ENCODE results near the gene ECHDC3.
"Not testable (repeated sequence)": the region's sequence is repeated elsewhere in the genome, so short reads cannot be mapped to it uniquely, and the experiment has no call there.

ECHDC3 gene

GRCh38 chr10:11728353-11728752 is 13.8 kb upstream of the ECHDC3 start:
- Histone ChIP-seq H3K27me3 (ENCODE audit: control insufficient read depth in 5 of 5, insufficient read depth in 4 of 5, low read length in 5 of 5) (no peaks in the 10 kb centered on the region), H3K4me3 (ENCODE audit: low read depth in 1 of 5, low read length in 5 of 5) (no peak overlapping the region), H3K9ac (ENCODE audit: low read length in 5 of 5) (no peak overlapping the region), H3K27ac (ENCODE audit: low read depth, low read length) (no peak overlapping the region), H3K36me3 (ENCODE audit: control insufficient read depth in 5 of 5, insufficient read depth in 5 of 5, low read length in 5 of 5) (no peaks in the 10 kb centered on the region), H3K9me3 (ENCODE audit: control insufficient read depth in 5 of 5, low read length in 5 of 5) (peaks cover 0 to 10% (median 5%) of the 10 kb centered on the region in 5 donors), H3K4me1 (ENCODE audit: control insufficient read depth in 5 of 5, insufficient read depth in 5 of 5, low read length in 5 of 5) (no peaks in the 10 kb centered on the region)

- Histone ChIP-seq H3K27me3 (ENCODE audit: control insufficient read depth in 5 of 5, insufficient read depth in 4 of 5, low read length in 5 of 5) (no peaks in the 10 kb centered on the region), H3K36me3 (ENCODE audit: control insufficient read depth in 5 of 5, insufficient read depth in 5 of 5, low read length in 5 of 5) (no peaks in the 10 kb centered on the region), H3K4me1 (ENCODE audit: control insufficient read depth in 5 of 5, insufficient read depth in 5 of 5, low read length in 5 of 5) (no peaks in the 10 kb centered on the region)
These were observed 12.3 kb upstream of the ECHDC3 start for GRCh38 chr10:11729790-11730315.

GRCh38 chr10:11730779-11731178 is 11.4 kb upstream of the ECHDC3 start:
- no peak overlapping the region for H3K9ac ChIP-seq (ENCODE audit: low read length in 5 of 5)

More at GRCh38 chr10:11729790-11730315, 12.3 kb upstream of the ECHDC3 start:
- Histone ChIP-seq H3K4me3 (ENCODE audit: low read depth in 1 of 5, low read length in 5 of 5) (no peak overlapping the region), H3K9me3 (ENCODE audit: control insufficient read depth in 5 of 5, low read length in 5 of 5) (peaks cover 0 to 10% (median 5%) of the 10 kb centered on the region in 5 donors), H3K27ac (ENCODE audit: low read depth, low read length) (no peak overlapping the region), H3K9ac (ENCODE audit: low read length in 5 of 5) (no peak overlapping the region)

GRCh38 chr10:11736767-11737166 is 5.4 kb upstream of the ECHDC3 start:
- H3K9me3 ChIP-seq (ENCODE audit: control insufficient read depth in 5 of 5, low read length in 5 of 5); H3K4me3 ChIP-seq (ENCODE audit: low read depth in 1 of 5, low read length in 5 of 5); H3K27me3 ChIP-seq (ENCODE audit: control insufficient read depth in 5 of 5, insufficient read depth in 4 of 5, low read length in 5 of 5); H3K36me3 ChIP-seq (ENCODE audit: control insufficient read depth in 5 of 5, insufficient read depth in 5 of 5, low read length in 5 of 5); H3K4me1 ChIP-seq (ENCODE audit: control insufficient read depth in 5 of 5, insufficient read depth in 5 of 5, low read length in 5 of 5); H3K9ac ChIP-seq (ENCODE audit: low read length in 5 of 5); H3K27ac ChIP-seq (ENCODE audit: low read depth, low read length): not testable (repeated sequence)

More at GRCh38 chr10:11730779-11731178, 11.4 kb upstream of the ECHDC3 start:
- no peak overlapping the region for H3K27ac ChIP-seq (ENCODE audit: low read depth, low read length)
- H3K9me3 ChIP-seq (ENCODE audit: control insufficient read depth in 5 of 5, low read length in 5 of 5) = peaks cover 0 to 10% (median 5%) of the 10 kb centered on the region in 5 donors
- H3K4me3 ChIP-seq (ENCODE audit: low read depth in 1 of 5, low read length in 5 of 5) = no peak overlapping the region
- no peaks in the 10 kb centered on the region for H3K36me3 ChIP-seq (ENCODE audit: control insufficient read depth in 5 of 5, insufficient read depth in 5 of 5, low read length in 5 of 5)
- no peaks in the 10 kb centered on the region for H3K27me3 ChIP-seq (ENCODE audit: control insufficient read depth in 5 of 5, insufficient read depth in 4 of 5, low read length in 5 of 5)
- H3K4me1 ChIP-seq (ENCODE audit: control insufficient read depth in 5 of 5, insufficient read depth in 5 of 5, low read length in 5 of 5) = no peaks in the 10 kb centered on the region

GRCh38 chr10:11737258-11738032 is 4.7 kb upstream of the ECHDC3 start:
- not testable (repeated sequence) for H3K4me3 ChIP-seq (ENCODE audit: low read depth in 1 of 5, low read length in 5 of 5); H3K9me3 ChIP-seq (ENCODE audit: control insufficient read depth in 5 of 5, low read length in 5 of 5)

GRCh38 chr10:11740907-11741306 is 1.3 kb upstream of the ECHDC3 start:
- H3K4me1 ChIP-seq (ENCODE audit: control insufficient read depth in 5 of 5, insufficient read depth in 5 of 5, low read length in 5 of 5) = peaks cover 0 to 43% (median 37%) of the 10 kb centered on the region in 5 donors
- no peak overlapping the region for H3K27ac ChIP-seq (ENCODE audit: low read depth, low read length)
- H3K36me3 ChIP-seq (ENCODE audit: control insufficient read depth in 5 of 5, insufficient read depth in 5 of 5, low read length in 5 of 5) = peaks cover 0 to 5% (median 0%) of the 10 kb centered on the region in 5 donors
- H3K9ac ChIP-seq (ENCODE audit: low read length in 5 of 5) = no peak overlapping the region
- no peaks in the 10 kb centered on the region for H3K27me3 ChIP-seq (ENCODE audit: control insufficient read depth in 5 of 5, insufficient read depth in 4 of 5, low read length in 5 of 5)
- no peak overlapping the region for H3K4me3 ChIP-seq (ENCODE audit: low read depth in 1 of 5, low read length in 5 of 5)
- H3K9me3 ChIP-seq (ENCODE audit: control insufficient read depth in 5 of 5, low read length in 5 of 5) = no peaks in the 10 kb centered on the region

More at GRCh38 chr10:11737258-11738032, 4.7 kb upstream of the ECHDC3 start:
- peaks cover 0 to 12% (median 6%) of the 10 kb centered on the region in 5 donors for H3K4me1 ChIP-seq (ENCODE audit: control insufficient read depth in 5 of 5, insufficient read depth in 5 of 5, low read length in 5 of 5)
- H3K27ac ChIP-seq (ENCODE audit: low read depth, low read length); H3K9ac ChIP-seq (ENCODE audit: low read length in 5 of 5); H3K36me3 ChIP-seq (ENCODE audit: control insufficient read depth in 5 of 5, insufficient read depth in 5 of 5, low read length in 5 of 5); H3K27me3 ChIP-seq (ENCODE audit: control insufficient read depth in 5 of 5, insufficient read depth in 4 of 5, low read length in 5 of 5): not testable (repeated sequence)

GRCh38 chr10:11741608-11742007 is 574 bp upstream of the ECHDC3 start:
- Histone ChIP-seq H3K4me3 (ENCODE audit: low read depth in 1 of 5, low read length in 5 of 5) (peak overlapping the region in 4 of 5 donors; percentile 57 to 66 (median 62)), H3K27ac (ENCODE audit: low read depth, low read length) (no peak overlapping the region), H3K9me3 (ENCODE audit: control insufficient read depth in 5 of 5, low read length in 5 of 5) (no peaks in the 10 kb centered on the region), H3K27me3 (ENCODE audit: control insufficient read depth in 5 of 5, insufficient read depth in 4 of 5, low read length in 5 of 5) (no peaks in the 10 kb centered on the region), H3K9ac (ENCODE audit: low read length in 5 of 5) (peak overlapping the region in 2 of 5 donors; percentile 41 to 47), H3K4me1 (ENCODE audit: control insufficient read depth in 5 of 5, insufficient read depth in 5 of 5, low read length in 5 of 5) (peaks cover 0 to 47% (median 38%) of the 10 kb centered on the region in 5 donors), H3K36me3 (ENCODE audit: control insufficient read depth in 5 of 5, insufficient read depth in 5 of 5, low read length in 5 of 5) (peaks cover 0 to 5% (median 0%) of the 10 kb centered on the region in 5 donors)

- peak overlapping the region in 4 of 5 donors; percentile 68 to 88 (median 80) for H3K9ac ChIP-seq (ENCODE audit: low read length in 5 of 5)
- no peaks in the 10 kb centered on the region for H3K9me3 ChIP-seq (ENCODE audit: control insufficient read depth in 5 of 5, low read length in 5 of 5)
- H3K4me1 ChIP-seq (ENCODE audit: control insufficient read depth in 5 of 5, insufficient read depth in 5 of 5, low read length in 5 of 5) = peaks cover 4 to 56% (median 45%) of the 10 kb centered on the region in 5 donors
- H3K4me3 ChIP-seq (ENCODE audit: low read depth in 1 of 5, low read length in 5 of 5) = peak overlapping the region; percentile 52 to 70 (median 62)
- H3K27ac ChIP-seq (ENCODE audit: low read depth, low read length) = peak overlapping the region; percentile 82
- H3K27me3 ChIP-seq (ENCODE audit: control insufficient read depth in 5 of 5, insufficient read depth in 4 of 5, low read length in 5 of 5) = no peaks in the 10 kb centered on the region
- H3K36me3 ChIP-seq (ENCODE audit: control insufficient read depth in 5 of 5, insufficient read depth in 5 of 5, low read length in 5 of 5) = peaks cover 0 to 5% (median 0%) of the 10 kb centered on the region in 5 donors
These were observed 657 bp downstream of the ECHDC3 start for GRCh38 chr10:11742779-11743298.

GRCh38 chr10:11743461-11744338 is 1.5 kb downstream of the ECHDC3 start:
- no peaks in the 10 kb centered on the region for H3K9me3 ChIP-seq (ENCODE audit: control insufficient read depth in 5 of 5, low read length in 5 of 5)
- no peaks in the 10 kb centered on the region for H3K27me3 ChIP-seq (ENCODE audit: control insufficient read depth in 5 of 5, insufficient read depth in 4 of 5, low read length in 5 of 5)
- H3K4me3 ChIP-seq (ENCODE audit: low read depth in 1 of 5, low read length in 5 of 5) = peak overlapping the region; percentile 52 to 70 (median 62)
- peaks cover 0 to 5% (median 0%) of the 10 kb centered on the region in 5 donors for H3K36me3 ChIP-seq (ENCODE audit: control insufficient read depth in 5 of 5, insufficient read depth in 5 of 5, low read length in 5 of 5)
- H3K27ac ChIP-seq (ENCODE audit: low read depth, low read length) = peak overlapping the region; percentile 82
- peaks cover 4 to 59% (median 45%) of the 10 kb centered on the region in 5 donors for H3K4me1 ChIP-seq (ENCODE audit: control insufficient read depth in 5 of 5, insufficient read depth in 5 of 5, low read length in 5 of 5)
- H3K9ac ChIP-seq (ENCODE audit: low read length in 5 of 5) = peak overlapping the region in 4 of 5 donors; percentile 68 to 88 (median 80)
